GM18520 (cell line): Measurements from ENCODE around the gene MFSD11.
"Not testable (repeated sequence)": the region's sequence is repeated elsewhere in the genome, so short reads cannot be mapped to it uniquely, and the experiment has no call there.

Experiments used
- ATAC-seq: cut with Tn5 transposase; IDR thresholded peaks from one replicate; pipeline ENCODE4 v1.9.1; 2021; ENCODE audit not compliant: unreplicated experiment

MFSD11 gene

DNA sequence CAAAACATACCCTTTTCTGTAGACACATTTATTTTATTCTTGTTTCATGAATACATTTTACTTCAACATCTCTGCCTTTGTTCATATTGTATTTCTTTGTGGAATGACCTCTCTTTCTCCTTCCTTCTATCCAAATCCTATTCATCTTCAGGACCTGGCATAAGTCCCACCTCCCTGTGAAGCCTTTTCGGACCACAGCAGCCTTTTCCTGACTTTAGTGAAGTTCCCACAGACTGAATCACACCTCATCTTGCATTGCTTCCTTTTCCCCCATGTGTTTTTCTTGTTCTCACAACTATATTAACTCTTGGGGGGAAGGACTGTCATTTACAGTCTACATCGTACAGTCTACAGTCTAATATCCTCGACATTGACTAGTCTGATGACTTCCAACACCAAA lies 58.2 kb downstream of the MFSD11 start:
- no peak for ATAC-seq

- ATAC-seq: no peak
These were observed 59.4 kb downstream of the MFSD11 start for GRCh38 chr17:76797241-76797840.

- no peak for ATAC-seq
These were observed 63.8 kb downstream of the MFSD11 start for GRCh38 chr17:76801706-76802105.

DNA sequence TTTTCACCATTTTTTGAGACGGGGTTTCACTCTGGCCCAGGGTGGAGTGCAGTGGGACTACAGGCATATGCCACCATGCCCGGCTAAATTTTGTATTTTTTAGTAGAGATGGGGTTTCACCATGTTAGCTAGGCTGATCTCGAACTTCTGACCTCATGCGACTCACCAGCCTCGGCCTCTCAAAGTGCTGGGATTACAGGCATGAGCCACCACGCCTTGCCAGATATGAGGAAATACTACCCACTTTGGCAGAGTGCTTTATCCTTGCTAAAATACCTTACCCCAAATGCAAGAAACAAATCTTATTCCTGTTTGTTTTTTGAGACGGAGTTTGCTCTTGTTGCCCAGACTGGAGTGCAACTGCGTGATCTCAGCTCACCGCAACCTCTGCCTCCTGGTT lies 67.4 kb downstream of the MFSD11 start:
- ATAC-seq: no peak

- not testable (repeated sequence) for ATAC-seq
These were observed 68.2 kb downstream of the MFSD11 start for GRCh38 chr17:76806151-76806550.

- not testable (repeated sequence) for ATAC-seq
These were observed 68.8 kb downstream of the MFSD11 start for GRCh38 chr17:76806767-76807166.

DNA sequence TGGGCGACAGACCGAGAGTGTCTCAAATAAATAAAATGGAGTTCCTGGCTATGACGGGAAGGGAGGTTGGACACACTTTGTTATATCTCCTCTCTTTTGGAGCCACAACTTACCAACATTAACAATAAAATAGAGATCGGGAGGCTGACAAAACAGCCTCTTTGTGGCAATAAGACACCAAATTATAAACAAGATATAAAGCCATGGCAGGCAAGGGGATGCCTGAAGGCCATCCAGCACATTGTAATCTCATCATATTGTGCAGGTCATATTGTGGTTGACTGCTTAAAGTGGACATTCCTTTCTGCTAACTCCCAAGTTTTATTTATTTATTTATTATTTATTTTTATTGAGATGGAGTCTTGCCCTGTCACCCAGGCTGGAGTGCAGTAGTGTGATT lies 70.4 kb downstream of the MFSD11 start:
- ATAC-seq: no peak

- ATAC-seq: no peak
These were observed 73.0 kb downstream of the MFSD11 start for GRCh38 chr17:76810956-76811355.

DNA sequence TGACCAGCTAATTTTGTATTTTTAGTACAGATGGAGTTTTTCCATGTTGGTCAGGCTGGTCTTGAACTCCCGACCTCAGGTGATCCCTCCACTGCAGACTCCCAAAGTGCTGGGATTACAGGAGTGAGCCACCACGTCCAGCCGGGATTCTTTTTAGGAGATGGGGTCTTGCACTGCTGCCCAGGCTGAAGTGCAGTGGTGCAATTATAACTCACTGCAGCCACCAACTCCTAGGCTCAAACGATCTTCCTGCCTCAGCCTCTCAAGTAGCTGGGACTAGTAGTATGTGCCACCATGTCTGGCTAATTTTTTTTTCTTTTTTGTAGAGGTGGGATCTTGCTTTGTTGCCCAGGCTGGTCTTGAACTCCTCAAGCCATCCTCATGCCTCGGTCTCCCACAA lies 73.9 kb downstream of the MFSD11 start:
- ATAC-seq: no peak

DNA sequence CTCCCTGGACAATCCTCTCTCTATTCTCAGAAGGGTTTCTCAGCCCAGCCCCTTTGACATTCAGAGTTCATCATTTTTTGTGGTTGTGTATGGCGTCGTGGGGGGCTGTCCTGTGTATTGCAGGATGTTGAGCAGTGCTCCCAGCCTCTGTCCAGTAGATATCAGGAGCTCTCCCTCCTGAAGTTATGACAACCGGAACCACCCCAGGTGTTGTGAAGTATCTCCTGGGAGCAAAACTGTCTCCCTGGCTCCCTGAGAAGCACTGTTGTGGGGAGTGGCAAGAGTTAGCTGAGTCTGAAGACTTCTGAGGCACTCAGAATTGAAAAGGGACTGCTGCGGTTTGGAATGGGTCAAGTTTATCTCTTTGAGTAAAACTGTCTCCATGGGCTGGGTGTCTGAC lies 74.3 kb downstream of the MFSD11 start:
- ATAC-seq: no peak

DNA sequence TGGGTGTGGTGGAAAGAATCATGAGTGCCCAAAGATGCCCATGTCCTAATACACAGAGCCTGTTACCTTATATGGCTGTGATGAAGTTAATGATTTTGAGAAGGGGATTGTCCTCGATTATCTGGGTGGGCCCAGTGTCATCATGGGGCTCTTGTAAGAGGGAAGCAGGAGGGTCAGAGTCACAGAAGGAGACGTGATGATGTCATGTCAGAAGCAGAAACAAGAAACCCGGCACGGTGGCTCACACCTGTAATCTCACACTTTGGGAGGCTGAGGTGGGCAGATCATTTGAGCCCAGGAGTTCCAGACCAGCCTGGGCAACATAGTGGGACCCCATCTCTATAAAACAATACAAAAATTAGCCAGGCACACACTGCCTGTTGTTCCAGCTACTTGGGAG lies 75.0 kb downstream of the MFSD11 start:
- no peak for ATAC-seq

GRCh38 chr17:76815907-76816589 lies 78.1 kb downstream of the MFSD11 start:
- not testable (repeated sequence) for ATAC-seq

DNA sequence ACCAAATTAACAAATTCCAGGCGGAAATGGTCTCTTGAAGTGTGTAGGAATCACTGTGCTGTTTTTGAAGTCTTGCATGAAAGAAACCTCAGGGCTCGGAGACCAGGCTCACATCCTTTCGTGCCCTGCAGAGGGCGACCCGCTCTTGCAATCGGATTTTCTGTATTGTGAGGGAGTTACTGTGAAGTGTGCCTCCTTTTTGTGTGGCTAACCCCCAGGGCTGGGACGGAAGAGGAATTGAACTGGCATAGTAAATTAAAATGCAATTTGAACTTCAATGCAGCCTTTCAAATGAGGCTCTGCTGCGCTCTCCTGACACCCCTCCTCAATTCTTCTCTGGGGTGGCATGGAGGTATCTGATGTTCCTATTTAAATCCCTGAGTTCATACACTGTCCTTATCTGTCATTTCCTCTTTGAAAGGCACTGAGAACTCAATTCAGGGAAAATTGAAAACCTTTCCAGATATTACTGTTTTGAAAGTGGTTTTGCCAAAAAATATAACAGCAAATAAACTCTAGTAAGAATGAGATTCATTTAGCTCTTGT lies 78.7 kb downstream of the MFSD11 start:
- no peak for ATAC-seq

DNA sequence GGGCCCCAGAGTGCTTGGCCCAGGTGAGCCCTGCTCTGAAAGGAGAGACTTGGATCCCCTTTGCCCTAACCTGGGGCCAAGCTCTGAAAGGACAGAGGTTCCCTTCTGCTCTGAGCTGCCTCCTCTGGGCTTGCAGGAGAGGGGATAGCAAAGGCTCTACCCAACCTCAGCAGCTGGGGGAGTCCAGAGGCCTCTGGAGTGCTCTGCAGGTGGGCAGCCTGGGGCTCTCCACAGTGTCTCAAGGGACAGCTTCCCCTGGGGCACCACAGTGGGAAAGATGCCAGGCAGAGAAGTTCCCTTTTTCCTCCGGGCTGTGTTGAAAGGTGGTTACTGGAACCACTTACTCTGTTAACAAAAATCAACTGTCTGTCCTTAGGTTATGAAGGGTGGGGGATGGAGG lies 82.1 kb downstream of the MFSD11 start:
- no peak for ATAC-seq

DNA sequence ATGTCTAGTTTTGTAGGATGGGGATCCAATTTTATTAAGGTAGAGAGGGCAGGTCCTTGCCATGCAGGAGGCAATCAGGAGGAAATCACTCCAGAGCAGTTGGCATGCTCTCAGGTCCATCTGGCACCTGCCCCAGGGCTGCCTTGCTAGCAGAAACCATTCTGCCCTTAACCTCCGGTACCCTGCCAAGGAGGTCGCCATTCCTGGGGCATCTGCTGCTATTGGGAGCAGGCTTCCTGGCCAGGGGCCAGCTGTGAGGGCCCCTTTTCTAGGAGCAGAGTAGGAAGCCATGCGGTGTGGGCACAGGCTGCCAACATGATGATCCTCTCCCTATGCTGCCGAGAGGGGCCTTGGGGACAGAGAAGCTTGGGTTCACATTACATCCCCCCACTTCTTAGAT lies 82.6 kb downstream of the MFSD11 start:
- ATAC-seq: no peak

DNA sequence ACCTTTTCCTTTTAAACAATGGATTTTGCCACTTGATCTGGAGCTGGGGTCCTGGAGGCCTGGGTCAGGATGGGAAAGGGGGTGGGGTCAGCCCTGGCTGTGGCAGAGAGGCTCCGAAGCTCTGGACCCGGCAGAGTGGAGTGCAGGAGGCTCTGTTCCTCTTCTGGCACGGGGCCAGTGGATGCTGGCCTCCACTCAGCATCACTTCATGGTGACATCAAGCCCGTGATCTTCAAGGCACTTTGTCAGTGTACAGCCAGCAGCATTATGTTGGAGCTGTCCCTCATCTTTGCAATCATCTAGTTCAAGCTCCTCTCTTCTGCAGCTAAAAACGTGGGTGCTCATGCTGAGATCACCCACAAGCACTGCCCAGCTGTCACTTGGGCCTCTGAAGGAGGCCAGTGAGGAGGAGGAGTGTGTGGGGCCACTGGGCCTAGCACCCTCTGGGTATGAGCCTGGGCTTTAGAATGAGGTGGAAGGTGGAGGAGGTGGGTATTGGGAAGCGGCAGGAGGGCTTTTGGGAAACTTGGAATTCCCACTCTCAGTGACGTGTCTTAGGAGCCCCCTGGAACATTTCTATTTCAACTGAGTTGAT lies 84.4 kb downstream of the MFSD11 start:
- ATAC-seq: no peak

- ATAC-seq: no peak
These were observed 86.2 kb downstream of the MFSD11 start for GRCh38 chr17:76824093-76824492.

DNA sequence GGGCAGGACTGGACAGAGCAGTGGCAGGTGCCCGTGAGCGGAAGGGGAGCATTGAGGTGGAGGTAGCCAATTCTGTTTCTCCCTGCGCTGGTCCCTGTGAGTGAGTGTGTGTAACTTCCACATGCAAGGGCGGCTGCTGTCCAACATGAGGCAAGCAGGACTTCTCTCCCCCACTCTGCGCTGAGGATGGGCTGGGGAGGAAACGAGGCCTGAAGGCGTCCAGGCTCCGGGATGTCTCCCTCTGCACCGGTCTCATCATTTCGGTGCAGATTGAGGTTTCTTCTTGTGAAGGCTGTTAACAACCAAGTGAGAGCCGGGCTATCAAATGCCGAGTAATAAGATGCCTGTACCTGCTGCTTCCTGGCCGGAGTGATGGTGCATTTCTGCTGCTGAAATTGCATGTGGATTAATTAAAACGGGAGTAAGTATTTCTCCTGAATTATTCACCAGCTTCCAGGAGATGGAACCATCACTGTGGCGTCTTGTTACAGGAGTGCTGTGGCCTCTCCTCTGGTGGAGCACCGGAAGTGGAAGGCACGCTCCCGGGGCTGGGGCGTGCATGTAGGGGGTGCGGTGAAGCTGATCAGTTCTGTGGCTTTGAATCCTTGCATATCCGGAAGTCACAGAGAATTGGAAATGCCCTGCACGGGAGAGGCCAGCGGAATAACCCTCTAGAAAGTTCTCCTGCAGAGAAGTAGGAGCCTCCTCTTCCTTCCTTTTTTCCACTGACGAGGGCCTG lies 88.6 kb downstream of the MFSD11 start:
- no peak for ATAC-seq

DNA sequence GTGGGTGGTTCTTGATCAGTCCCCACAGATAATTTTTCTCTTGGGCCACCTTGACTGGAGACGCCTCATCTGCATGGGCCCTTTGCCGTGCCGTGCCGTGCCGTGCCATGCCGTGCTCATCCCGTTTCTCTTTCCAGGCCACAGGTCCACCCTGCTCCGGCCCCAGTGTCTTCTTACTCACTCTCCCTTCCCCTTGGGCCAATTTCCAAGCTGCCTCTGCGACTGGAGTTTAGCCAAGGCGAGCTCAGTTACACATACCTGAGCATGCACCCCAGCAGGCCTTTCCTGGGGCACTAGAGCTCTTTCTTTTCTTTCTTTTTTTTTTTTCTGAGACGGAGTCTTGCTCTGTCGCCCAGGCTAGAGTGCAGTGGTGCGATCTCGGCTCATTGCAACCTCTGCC lies 89.8 kb downstream of the MFSD11 start:
- ATAC-seq: no peak
